DOHH2 (cell line): ENCODE results near the gene PCGF6.

ENCODE experiments used
- H3F3A ChIP-seq: fragments of 200-600 bp; sonication (generic), shearing (Covaris generic); 2 replicates; pipeline ENCODE4 v1.6.0; 2016; ENCODE audit warnings: antibody characterized with exemption, mild to moderate bottlenecking; ENCODE audit not compliant: control insufficient read depth, insufficient read depth
- H3K27ac ChIP-seq: fragments of 200-600 bp; sonication (generic); 2 replicates; pipeline ENCODE4 v1.5.1; 2014; ENCODE audit warnings: low read depth, mild to moderate bottlenecking, low read length, moderate library complexity
- H3K27me3 ChIP-seq: fragments of 200-600 bp; sonication (generic); 2 replicates; pipeline ENCODE4 v1.6.1; 2014; ENCODE audit warnings: mild to moderate bottlenecking, low read length, mixed read lengths; ENCODE audit not compliant: control insufficient read depth
- H3K36me3 ChIP-seq: fragments of 200-600 bp; sonication (generic); 2 replicates; pipeline ENCODE4 v1.6.1; 2014; ENCODE audit warnings: mild to moderate bottlenecking, low read length, moderate library complexity, mixed read lengths; ENCODE audit not compliant: control insufficient read depth
- H3K4me1 ChIP-seq: fragments of 200-600 bp; sonication (generic); 2 replicates; pipeline ENCODE4 v1.6.1; 2014; ENCODE audit warnings: mild to moderate bottlenecking, low read length, mixed read lengths; ENCODE audit not compliant: control insufficient read depth
- H3K4me2 ChIP-seq: fragments of 200-600 bp; sonication (generic); 2 replicates; pipeline ENCODE4 v1.6.0; 2014; ENCODE audit warnings: mild to moderate bottlenecking, low read length, moderate library complexity
- H3K4me3 ChIP-seq: fragments of 200-600 bp; sonication (generic); 2 replicates; pipeline ENCODE4 v1.5.1; 2014; ENCODE audit warnings: mild to moderate bottlenecking, low read length, mixed read lengths
- H3K79me2 ChIP-seq: fragments of 200-600 bp; sonication (generic); 2 replicates; pipeline ENCODE4 v1.6.1; 2014; ENCODE audit warnings: mild to moderate bottlenecking, low read length, mixed read lengths; ENCODE audit not compliant: control insufficient read depth
- H3K9me2 ChIP-seq: fragments of 200-600 bp; sonication (generic); replicated peaks from 2 replicates; pipeline ENCODE4 v1.6.1; 2014; ENCODE audit warnings: mild to moderate bottlenecking, low read length, mixed read lengths; ENCODE audit not compliant: control insufficient read depth
- H3K9me3 ChIP-seq: fragments of 200-600 bp; sonication (generic); 2 replicates; pipeline ENCODE4 v1.6.1; 2014; ENCODE audit warnings: antibody characterized with exemption, low read length, mixed read lengths; ENCODE audit not compliant: control insufficient read depth, insufficient read depth
- H4K20me1 ChIP-seq: fragments of 200-600 bp; sonication (generic); 2 replicates; pipeline ENCODE4 v1.6.0; 2014; ENCODE audit warnings: low read depth, mild to moderate bottlenecking, antibody characterized with exemption, low read length, moderate library complexity; ENCODE audit not compliant: control insufficient read depth, insufficient read depth
- CTCF ChIP-seq: fragments of 200-600 bp; sonication (generic); IDR thresholded peaks from one replicate; pipeline ENCODE4 v1.5.1; 2014; ENCODE audit warnings: antibody characterized with exemption, mild to moderate bottlenecking, low read depth, low read length; ENCODE audit not compliant: poor library complexity, severe bottlenecking
- EZH2phosphoT487 ChIP-seq: fragments of 200-600 bp; sonication (generic); IDR thresholded peaks from 2 replicates; pipeline ENCODE4 v1.6.1; 2017; ENCODE audit warnings: borderline replicate concordance, mild to moderate bottlenecking, antibody characterized with exemption, low read length, moderate library complexity, mixed read lengths

PCGF6 gene

GRCh38 chr10:103396067-103396788 lies 45.3 kb upstream of the PCGF6 start, which contains the start of the genes ATP5MK and PDCD11:
ATP5MK (minus strand) TSS chr10:103396475; CDS start chr10:103392457, 4,018 bp downstream.
PDCD11 (plus strand) TSS chr10:103396626; CDS start chr10:103398427, 1,801 bp downstream.
- no peak for TF ChIP-seq EZH2phosphoT487
- TF ChIP-seq CTCF, result peak; percentile 36
- Histone ChIP-seq H3K27me3 (no peaks in the 10 kb centered on the region), H3K4me3 (peak within 1 kb of the TSS; percentile 92), H3K9me3 (no peaks in the 10 kb centered on the region), H3K79me2 (peaks cover 88% of the 10 kb centered on the region), H3K9me2 (no peaks in the 10 kb centered on the region), H3K27ac (peak within 1 kb of the TSS; percentile 37), H3K4me2 (peak within 1 kb of the TSS; percentile 79), H3F3A (peaks cover 3% of the 10 kb centered on the region; the same call in 1 of the 2 replicates), H4K20me1 (0 out of 2 replicates have a peak, but pooled peaks cover 3% of the 10 kb centered on the region), H3K36me3 (peaks cover 76% of the 10 kb centered on the region), H3K4me1 (peaks cover 36% of the 10 kb centered on the region)

GRCh38 chr10:103395754-103396066 lies 44.8 kb upstream of the PCGF6 start:
- Histone ChIP-seq H3K4me3 (peak overlapping the region; percentile 92), H3K27me3 (no peaks in the 10 kb centered on the region), H3F3A (peaks cover 3% of the 10 kb centered on the region; the same call in 1 of the 2 replicates), H3K4me2 (peak overlapping the region; percentile 79), H3K4me1 (peaks cover 36% of the 10 kb centered on the region), H3K9me2 (no peaks in the 10 kb centered on the region), H3K79me2 (peaks cover 91% of the 10 kb centered on the region), H3K9me3 (no peaks in the 10 kb centered on the region), H4K20me1 (0 out of 2 replicates have a peak, but pooled peaks cover 3% of the 10 kb centered on the region), H3K27ac (peak overlapping the region; percentile 36), H3K36me3 (peaks cover 78% of the 10 kb centered on the region)
- TF ChIP-seq CTCF (no peak), EZH2phosphoT487 (no peak)

GRCh38 chr10:103394180-103394579 lies 43.2 kb upstream of the PCGF6 start:
- H3K4me1 ChIP-seq, result peaks cover 36% of the 10 kb centered on the region
- H3K79me2 ChIP-seq, result peaks cover 83% of the 10 kb centered on the region
- peaks cover 77% of the 10 kb centered on the region for H3K36me3 ChIP-seq
- H3K9me2 ChIP-seq, result no peaks in the 10 kb centered on the region
- no peaks in the 10 kb centered on the region for H3K9me3 ChIP-seq
- H3K27ac ChIP-seq, result no peak overlapping the region
- TF ChIP-seq CTCF (no peak), EZH2phosphoT487 (no peak)
- H4K20me1 ChIP-seq, result 0 out of 2 replicates have a peak, but pooled peaks cover 3% of the 10 kb centered on the region
- H3F3A ChIP-seq, result peaks cover 3% of the 10 kb centered on the region; the same call in 1 of the 2 replicates
- H3K27me3 ChIP-seq, result no peaks in the 10 kb centered on the region
- peak overlapping the region; percentile 20; the same call in 1 of the 2 replicates for H3K4me3 ChIP-seq
- H3K4me2 ChIP-seq, result peak overlapping the region; percentile 79
